HG02571 (cell line): ENCODE data around the gene KLHL22.
"Not testable (repeated sequence)": the region's sequence is repeated elsewhere in the genome, so short reads cannot be mapped to it uniquely, and the experiment has no call there.

Experiments used
- ATAC-seq: cut with Tn5 transposase; IDR thresholded peaks from one replicate; pipeline ENCODE4 v1.9.1; 2021; ENCODE audit warnings: mild to moderate bottlenecking, moderate library complexity; ENCODE audit not compliant: unreplicated experiment

Gene KLHL22

GRCh38 chr22:20423008-20423905 is 72.3 kb downstream of the KLHL22 start:
- no peak for ATAC-seq

- no peak for ATAC-seq
These were observed 73.2 kb downstream of the KLHL22 start for GRCh38 chr22:20422271-20423007.

DNA sequence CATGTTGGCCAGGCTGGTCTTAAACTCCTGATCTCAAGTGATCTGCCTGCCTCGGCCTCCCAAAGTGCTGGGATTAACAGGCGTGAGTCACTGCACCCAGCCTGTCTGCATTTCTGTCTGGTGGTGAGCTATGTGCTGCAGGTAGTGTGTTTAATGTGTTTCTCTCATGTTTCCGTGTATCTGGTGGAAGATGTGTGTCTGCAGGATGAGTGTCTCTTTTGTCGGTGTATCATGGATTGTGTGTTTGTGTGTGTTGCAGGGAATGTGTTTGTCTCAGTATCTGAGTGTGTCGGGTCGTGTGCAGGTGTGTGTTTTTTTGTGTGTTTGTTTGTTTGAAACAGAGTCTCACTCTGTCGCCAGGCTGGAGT is 74.1 kb downstream of the KLHL22 start:
- no peak for ATAC-seq

GRCh38 chr22:20420157-20420842 is 75.3 kb downstream of the KLHL22 start:
- no peak for ATAC-seq

GRCh38 chr22:20419664-20419951 is 76.0 kb downstream of the KLHL22 start:
- ATAC-seq, result no peak

DNA sequence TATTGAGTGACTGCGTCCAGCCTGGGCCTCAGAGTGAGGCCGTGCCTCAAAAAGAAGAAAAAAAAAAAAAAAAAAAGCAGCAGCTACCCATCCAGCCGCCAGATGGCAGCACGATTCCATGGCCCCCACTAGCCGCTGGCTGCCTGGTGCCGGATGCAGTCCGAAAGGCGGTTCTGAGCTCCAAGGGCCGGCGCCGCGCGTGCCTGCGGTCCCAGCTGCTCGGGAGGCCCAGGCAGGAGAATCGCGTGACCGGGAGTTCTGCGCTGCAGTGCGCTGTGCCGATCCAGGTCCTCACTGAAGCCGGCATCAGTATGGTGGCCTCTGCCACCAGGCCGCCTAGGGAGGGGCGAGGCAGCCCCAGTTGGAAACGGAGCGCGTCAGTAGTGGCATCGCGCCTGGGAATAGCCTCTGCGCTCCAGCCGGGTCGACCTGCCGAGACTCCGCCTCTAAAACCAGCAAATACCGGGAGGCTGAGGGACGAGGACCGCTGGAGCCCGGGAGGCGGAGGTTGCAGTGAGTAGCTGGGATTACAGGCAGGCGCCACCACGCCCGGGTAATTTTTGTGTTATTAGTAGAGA is 77.3 kb downstream of the KLHL22 start:
- ATAC-seq, result no peak

- ATAC-seq, result not testable (repeated sequence)
These were observed 79.9 kb downstream of the KLHL22 start for GRCh38 chr22:20415699-20416098.

GRCh38 chr22:20415241-20415640 is 80.4 kb downstream of the KLHL22 start:
- not testable (repeated sequence) for ATAC-seq

- ATAC-seq, result no peak
These were observed 81.1 kb downstream of the KLHL22 start for GRCh38 chr22:20414450-20414849.

- no peak for ATAC-seq
These were observed 81.5 kb downstream of the KLHL22 start for GRCh38 chr22:20414059-20414440.

DNA sequence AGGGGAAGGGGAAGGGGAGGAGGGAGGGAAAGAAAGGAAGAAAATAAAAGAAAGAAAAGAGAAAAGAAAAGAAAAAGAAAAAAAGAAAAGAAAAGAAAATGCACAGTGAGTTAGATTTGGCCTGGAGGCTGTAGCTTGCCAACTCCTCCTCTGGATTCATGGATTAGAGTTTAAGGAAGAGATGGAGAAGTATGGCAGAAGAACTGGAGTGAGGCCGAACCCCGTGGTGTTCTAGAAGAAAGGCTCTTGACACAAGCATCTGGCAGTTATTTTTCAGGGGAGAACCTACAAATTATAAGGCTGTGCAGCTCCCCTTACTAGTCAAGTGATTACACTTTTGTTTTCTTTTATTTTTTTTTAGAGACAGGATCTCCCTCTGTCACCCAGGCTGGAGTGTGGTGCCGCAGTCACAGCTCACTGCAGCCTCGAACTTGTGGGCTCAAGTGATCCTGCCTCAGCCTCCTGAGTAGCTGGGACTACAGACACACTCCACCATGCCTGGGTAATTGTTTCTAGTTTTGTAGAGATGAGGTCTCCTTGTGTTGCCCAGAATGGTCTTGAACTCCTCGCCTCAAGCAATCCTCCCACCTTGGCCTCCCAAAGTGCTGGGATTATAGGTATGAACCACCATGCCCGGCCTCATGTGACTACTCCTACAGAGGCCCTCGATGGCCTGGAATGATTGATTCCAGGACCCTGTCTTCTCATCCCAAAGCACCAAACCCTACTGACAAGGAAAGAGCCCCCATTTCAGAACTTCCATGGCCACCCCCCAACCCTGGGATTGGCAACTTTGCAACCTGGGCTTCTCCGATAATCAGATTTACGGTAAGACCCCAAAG is 82.2 kb downstream of the KLHL22 start:
- no peak for ATAC-seq

DNA sequence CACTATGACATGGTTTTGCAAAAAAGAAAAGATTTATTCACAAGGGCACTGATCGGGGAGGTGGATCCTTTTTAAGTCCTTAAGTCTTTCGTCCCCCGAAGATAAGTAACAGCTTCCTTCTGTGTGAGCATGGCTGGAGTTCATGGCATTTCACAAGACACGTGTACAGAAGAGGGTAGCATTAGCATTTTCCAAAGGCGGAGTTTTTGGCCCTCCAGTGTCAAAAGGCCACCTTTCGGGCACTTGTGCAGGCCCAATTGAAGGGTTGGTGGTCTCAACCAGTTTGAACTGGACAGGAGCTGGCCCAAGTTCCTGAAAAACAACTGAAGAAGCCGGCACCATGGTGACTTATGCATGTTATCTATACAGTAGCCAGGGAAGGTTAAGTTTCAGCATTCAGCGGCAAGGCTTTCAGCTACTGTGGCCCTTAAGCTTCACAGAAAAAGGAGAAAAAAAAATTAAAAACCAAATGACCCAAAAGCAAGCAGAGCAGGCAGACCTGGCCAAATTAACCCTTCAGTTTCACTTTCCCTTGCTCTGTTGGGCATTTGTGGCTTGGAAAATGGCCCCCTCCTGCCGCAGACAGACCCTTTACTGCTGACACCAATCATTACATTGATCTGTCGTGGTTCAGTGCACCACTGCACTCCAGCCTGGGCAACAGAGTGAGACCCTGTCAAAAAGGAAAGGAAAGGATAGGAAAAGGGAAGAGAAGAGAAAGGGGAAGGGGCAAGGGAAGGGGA is 83.0 kb downstream of the KLHL22 start:
- ATAC-seq, result no peak

DNA sequence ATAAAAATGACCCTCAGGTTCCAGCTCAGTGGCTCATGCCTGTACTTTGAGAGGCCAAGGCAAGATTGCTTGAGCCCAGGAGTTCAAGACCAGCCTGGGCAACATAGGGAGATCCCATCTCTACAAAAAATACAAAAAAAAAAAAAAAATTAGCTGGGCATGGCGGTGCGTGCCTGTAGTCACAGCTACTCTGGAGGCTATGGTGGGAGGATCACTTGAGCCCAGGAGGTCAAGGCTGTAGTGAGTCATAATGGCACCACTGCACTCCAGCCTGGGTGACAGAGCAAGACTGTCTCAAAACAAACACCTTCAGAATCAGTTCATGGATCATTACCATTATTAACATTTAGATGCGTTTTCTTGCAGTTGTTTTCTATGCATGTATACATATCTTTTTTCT is 86.2 kb downstream of the KLHL22 start:
- ATAC-seq, result not testable (repeated sequence)

GRCh38 chr22:20408891-20409290 is 86.7 kb downstream of the KLHL22 start:
- no peak for ATAC-seq

DNA sequence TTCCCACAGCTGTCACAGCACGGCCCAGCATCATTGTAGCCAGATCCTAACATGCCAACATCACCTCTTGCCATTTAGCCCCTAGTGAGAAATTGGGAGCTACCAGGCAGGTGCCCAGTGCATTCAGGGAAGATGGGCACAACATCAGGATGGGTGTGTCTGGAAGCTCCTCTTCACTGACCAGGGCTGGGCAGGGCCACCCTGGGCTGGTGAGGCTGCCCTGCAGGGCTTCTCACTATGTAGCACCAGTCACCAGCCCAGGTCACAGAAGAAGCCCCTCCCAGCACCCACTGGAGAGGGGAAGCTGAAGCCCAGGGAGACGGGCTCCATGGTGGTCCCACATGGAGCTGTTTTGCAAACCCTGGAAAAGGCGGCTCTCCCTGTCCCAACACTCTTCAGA is 87.8 kb downstream of the KLHL22 start:
- no peak for ATAC-seq

- no peak for ATAC-seq
These were observed 88.7 kb downstream of the KLHL22 start for GRCh38 chr22:20406686-20407408.

GRCh38 chr22:20405931-20406685 is 89.5 kb downstream of the KLHL22 start:
- no peak for ATAC-seq

- ATAC-seq, result no peak
These were observed 90.2 kb downstream of the KLHL22 start for GRCh38 chr22:20405291-20405930.
